ENCODE results near the gene CPT1B.

CPT1B gene

GRCh38 chr22:50597097-50597496 lies 18.9 kb upstream of the CPT1B start:
- DNase-seq: no peak
- no peak overlapping the region for H3K4me3 ChIP-seq (ENCODE audit: low read depth, low read length)
- H3K36me3 ChIP-seq (replicated peaks): no peaks in the 10 kb centered on the region
- no peak overlapping the region for H3K27ac ChIP-seq
- peaks cover 13% of the 10 kb centered on the region for H3K27me3 ChIP-seq (replicated peaks)
- no peak for TF ChIP-seq CTCF (IDR thresholded peaks at IDR 0.05; ENCODE audit: low read depth, low read length, missing control alignments)
- in situ Hi-C loops (cut with HindIII; ENCODE audit: low pct_ligation_motif_present, low sequenced_read_pairs): no loop called here

DNA sequence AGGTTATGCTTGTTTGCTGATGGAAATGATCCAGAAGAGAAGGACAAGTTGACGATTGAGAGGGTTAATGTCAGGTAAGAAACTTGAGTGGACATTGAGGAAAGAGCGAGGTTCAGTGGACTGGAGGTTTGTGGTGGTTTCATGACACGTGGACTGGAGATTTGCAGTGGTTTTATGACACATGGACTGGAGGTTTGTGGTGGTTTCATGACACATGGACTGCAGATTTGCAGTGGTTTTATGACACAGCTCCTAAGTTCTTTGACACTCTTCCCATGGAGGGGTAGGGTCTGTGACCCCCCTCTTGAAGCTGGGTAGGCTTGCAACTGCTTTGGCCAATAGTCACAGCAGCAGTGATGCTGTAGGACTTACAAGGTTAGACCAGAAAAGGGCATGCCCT lies 17.0 kb upstream of the CPT1B start:
- Histone ChIP-seq H3K36me3 (replicated peaks) (no peaks in the 10 kb centered on the region), H3K27ac (no peak overlapping the region), H3K4me3 (ENCODE audit: low read depth, low read length) (no peak overlapping the region), H3K27me3 (replicated peaks) (peaks cover 4% of the 10 kb centered on the region)
- in situ Hi-C loops (cut with HindIII; ENCODE audit: low pct_ligation_motif_present, low sequenced_read_pairs): no loop called here
- DNase-seq: no peak
- no peak for TF ChIP-seq CTCF (IDR thresholded peaks at IDR 0.05; ENCODE audit: low read depth, low read length, missing control alignments)

DNA sequence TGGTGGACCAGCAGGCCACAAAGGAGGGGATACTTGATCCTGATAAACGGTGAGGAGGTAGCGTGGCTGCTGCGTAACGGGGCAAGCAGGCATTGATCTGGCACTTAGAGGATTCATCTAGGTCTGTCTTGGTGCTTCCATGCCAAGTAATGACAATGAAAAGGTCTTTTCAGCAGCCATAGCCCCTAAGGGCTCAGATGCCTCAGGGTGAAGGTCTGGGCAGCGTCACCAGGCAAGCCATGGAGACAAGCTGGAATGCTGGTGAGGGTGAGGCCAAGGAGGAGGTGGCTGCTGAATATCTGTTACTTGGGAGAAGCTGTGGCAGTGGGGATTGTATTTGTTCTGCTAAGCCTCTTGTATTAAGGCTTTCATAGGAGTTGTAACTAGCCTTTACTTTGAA lies 9.2 kb upstream of the CPT1B start:
- TF ChIP-seq CTCF (IDR thresholded peaks at IDR 0.05; ENCODE audit: low read depth, low read length, missing control alignments): no peak
- Histone ChIP-seq H3K27me3 (replicated peaks) (no peaks in the 10 kb centered on the region), H3K36me3 (replicated peaks) (no peaks in the 10 kb centered on the region), H3K4me3 (ENCODE audit: low read depth, low read length) (no peak overlapping the region), H3K27ac (no peak overlapping the region)
- no peak for DNase-seq
- in situ Hi-C loops (cut with HindIII; ENCODE audit: low pct_ligation_motif_present, low sequenced_read_pairs): no loop called here

DNA sequence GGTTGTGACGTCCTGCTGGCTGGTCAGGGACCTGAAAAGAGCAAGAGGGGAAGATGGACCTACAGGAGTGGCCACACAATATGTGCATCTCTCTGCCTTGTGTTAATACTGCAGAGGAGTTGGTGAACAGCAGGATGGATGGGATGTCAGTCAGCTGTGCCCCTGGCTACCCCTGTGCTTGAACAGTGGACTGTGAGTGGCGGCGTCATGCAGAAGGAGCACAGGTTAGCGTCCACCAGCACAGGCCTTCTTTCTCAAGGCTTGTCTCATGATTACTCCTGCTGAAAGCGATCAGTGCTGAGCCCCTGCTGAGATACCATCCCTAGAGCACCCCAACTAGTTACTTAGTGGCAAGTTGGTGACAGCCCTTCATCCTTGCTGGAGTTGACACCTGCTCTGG lies 8.2 kb upstream of the CPT1B start:
- H3K27ac ChIP-seq: no peak overlapping the region
- H3K27me3 ChIP-seq (replicated peaks): no peaks in the 10 kb centered on the region
- no peaks in the 10 kb centered on the region for H3K36me3 ChIP-seq (replicated peaks)
- DNase-seq: no peak
- TF ChIP-seq CTCF (IDR thresholded peaks at IDR 0.05; ENCODE audit: low read depth, low read length, missing control alignments): no peak
- in situ Hi-C loops (cut with HindIII; ENCODE audit: low pct_ligation_motif_present, low sequenced_read_pairs): no loop called here
- no peak overlapping the region for H3K4me3 ChIP-seq (ENCODE audit: low read depth, low read length)

DNA sequence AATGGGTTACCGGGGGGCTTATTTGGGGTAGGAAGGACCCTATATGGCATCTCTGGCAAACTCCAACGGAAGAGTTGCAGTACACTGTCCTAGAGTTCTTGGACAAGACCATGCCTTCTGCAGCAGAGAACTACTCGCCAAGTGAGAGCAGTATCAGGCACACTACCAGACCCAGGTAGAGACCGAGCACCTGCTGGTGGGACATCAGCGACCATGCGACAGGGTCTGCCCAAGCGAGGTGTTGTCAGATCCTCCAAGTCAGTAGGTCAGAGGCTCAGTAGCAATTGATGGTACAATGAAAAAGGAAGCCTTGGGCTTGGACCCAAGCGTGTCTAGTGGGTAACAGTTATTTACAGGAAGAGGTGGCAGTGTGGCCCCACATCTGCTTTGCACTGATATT lies 7.6 kb upstream of the CPT1B start:
- no peaks in the 10 kb centered on the region for H3K27me3 ChIP-seq (replicated peaks)
- no peaks in the 10 kb centered on the region for H3K36me3 ChIP-seq (replicated peaks)
- in situ Hi-C loops (cut with HindIII; ENCODE audit: low pct_ligation_motif_present, low sequenced_read_pairs): no loop called here
- TF ChIP-seq CTCF (IDR thresholded peaks at IDR 0.05; ENCODE audit: low read depth, low read length, missing control alignments): no peak
- no peak overlapping the region for H3K27ac ChIP-seq
- DNase-seq: no peak
- H3K4me3 ChIP-seq (ENCODE audit: low read depth, low read length): no peak overlapping the region

GRCh38 chr22:50585238-50585637 lies 7.0 kb upstream of the CPT1B start:
- DNase-seq: no peak
- TF ChIP-seq CTCF (IDR thresholded peaks at IDR 0.05; ENCODE audit: low read depth, low read length, missing control alignments): no peak
- Histone ChIP-seq H3K36me3 (replicated peaks) (no peaks in the 10 kb centered on the region), H3K4me3 (ENCODE audit: low read depth, low read length) (no peak overlapping the region), H3K27me3 (replicated peaks) (no peaks in the 10 kb centered on the region), H3K27ac (no peak overlapping the region)
- in situ Hi-C loops (cut with HindIII; ENCODE audit: low pct_ligation_motif_present, low sequenced_read_pairs): no loop called here

All from brain microvascular endothelial cell (primary cell).